Activated CD4-positive, alpha-beta T cell treated with anti-CD3 and anti-CD28 coated beads for 1 hour (primary cell): Measurements from ENCODE around the gene MAP3K4.

Source experiments
- DNase-seq: peaks from one replicate; pipeline ENCODE4 v3.0.0-alpha.2; 2020

Gene MAP3K4

DNA sequence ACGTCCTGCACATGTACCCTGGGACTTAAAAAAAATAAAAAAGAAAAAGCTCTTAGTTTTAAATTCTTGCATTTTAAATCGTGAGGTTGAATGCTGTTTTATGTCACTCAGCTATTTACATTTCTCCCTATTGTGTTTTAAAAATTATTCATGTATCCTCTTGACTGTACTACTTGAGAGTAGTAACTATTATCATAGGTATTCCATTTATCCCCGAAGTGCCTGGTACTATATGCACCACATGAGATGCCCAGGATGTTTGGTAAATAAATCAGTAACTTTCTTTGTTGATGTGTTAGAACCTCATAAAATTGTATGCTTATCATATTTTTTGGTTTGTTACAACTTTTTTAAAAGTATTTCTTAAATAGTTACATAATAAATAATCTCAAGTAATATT, 18.4 kb downstream of the MAP3K4 start:
- no peak for DNase-seq

DNA sequence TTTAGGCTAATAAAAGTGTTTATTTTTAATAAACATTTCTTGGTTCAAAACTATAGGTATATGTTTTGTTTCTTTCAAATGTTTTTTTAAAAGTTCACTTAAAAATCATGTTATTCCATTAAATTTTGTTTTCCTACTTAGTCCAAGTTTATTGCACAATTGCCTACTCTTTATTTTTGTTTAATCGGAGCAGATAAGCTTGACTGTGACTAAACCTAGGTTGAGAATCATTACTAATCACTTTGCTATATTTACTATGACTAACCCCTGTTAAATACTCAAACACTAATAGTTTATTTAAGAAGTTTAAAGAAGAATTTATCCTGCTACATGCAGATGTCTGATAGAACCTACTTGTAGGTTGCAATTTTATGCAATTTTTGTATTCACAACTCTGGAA, 18.8 kb downstream of the MAP3K4 start:
- no peak for DNase-seq

DNA sequence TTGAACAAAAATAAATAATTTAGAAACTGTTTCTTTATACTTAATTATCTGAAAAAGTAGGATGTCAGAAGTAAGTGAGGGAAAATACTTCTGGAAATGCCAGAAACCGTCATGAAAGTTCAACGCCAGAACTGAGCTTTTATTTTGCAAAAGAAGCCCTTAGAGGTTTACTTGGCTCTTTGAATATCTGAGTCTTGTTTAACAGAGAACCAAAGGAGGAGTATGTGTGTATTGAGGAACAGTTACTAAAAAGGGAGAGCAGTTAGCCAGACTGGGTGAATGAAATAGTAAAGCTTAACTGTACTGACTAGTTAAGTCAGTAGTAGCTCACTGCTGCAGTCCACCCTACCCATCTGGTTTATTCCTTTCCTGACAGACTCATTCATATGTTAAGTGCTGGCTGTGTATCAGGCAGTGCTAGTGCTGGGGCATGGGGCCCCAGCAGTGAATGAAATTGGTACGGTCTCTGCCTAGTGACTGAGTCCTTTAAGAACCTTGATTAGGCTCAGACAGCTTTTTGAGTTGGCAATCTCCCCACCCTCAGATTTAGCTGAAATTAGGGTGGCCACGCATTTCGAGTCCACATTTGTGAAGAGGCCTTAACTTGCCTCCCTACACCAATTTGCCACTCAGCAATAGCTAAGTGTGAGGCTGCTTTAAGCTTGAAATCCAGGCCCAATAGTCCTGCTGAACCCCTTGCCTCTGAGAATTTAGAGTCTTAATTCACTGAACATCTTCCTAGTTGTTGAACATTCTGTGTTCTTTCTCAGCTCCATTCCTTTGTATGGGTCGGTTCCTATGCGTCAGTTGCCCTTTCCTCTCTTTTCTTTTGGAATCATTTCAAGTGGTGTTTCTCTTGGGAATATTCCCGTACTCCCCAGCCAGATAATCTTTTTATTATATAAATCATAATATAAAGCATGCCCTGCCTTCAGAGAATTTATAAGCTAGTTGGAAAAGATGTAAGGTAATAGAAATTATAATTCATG, 20.2 kb downstream of the MAP3K4 start:
- DNase-seq: no peak

DNA sequence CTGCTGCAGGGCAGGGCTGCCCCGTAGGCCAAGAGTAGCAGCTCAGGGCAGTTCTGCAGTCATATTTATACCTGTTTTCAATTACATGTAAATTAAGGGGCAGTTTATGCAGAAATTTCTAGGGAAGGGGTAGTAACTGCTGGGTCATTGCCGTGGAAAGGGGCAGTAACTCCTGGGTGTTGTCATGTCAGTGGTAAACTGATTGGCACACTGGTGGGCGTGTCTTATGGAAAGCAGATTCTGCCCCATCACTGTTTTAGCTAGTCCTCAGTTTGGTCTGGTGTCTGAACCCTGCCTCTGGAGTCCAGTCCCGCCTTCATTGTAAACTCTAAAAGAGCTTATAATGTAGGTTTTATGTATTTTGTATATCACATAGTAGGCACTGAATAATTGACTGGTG, 22.1 kb downstream of the MAP3K4 start:
- no peak for DNase-seq

DNA sequence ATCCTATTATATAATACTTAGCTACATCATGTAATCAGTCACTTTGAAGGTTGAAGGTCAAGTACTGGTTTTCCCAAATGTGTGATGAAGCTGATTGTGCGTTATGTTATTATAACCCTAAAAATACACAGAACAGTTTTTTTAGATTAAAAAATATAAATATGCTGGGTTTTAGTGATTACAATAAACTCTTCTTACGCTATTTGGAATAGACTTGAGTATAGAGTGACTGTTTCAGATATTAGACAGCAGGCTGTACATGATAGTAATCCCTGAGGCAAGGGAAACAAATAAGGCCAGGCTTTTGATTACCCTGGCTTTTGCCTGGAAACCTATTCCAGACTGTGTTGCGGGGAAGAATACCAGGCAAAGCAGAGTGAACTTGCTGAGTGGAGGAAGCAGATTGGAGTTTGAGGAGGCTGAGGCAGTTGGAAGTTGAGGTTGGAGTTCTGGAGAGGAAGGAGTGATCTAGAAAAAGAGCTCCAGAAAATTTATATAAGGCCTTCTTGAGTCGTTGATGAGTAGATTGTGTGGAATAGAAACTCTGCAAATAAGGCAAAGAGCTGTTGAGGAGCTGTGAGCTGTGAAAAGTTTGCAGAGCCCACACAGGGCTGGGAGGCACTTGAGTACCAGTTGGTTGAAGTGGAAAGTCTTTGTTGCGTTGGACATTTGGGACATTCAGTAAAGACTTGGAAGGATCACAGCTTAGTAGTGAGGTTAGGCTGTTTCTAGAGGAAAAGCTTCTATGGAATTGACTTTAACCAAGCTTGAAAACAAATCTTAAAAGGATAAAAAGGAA, 26.4 kb downstream of the MAP3K4 start:
- DNase-seq: no peak

DNA sequence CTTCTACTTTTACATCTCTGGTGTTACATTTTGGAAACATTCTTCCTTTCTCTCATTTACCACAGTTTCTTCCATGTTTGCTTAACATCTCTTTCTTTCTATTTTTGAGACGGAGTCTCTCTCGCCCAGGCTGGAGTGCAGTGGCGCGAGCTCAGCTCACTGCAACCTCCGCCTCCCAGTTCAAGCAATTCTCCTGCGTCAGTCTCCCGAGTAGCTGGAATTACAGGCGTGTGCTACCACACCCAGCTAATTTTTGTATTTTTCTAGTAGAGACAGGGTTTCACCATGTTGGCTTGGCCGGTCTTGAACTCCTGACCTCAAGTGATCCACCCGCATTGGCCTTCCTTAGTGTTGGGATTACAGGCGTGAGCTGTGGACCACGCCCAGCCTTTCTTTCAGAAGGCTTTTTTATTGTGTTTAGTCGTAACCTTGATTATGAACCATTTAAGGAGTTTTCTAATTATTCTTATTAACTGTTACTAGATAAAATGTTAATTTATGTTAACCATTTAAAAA, 27.8 kb downstream of the MAP3K4 start:
- DNase-seq: no peak

DNA sequence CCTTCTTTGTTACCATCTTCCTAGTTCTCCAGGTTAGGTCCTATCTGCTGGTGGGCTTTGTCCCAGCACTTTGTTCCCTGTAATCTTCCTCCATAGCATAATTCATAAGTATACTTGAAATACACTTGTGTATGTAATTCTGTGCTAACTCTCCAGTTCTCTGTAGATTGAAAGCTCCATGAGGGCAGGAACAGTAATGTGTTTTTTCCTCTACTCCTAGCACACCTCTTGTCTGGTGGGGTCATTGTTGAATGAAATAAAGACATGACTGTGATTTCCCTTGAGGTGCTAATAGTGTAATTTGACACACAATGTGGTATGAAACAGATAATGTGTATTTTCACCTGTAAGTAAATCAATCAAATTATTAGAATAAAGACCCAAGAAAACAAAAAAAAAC, 30.0 kb downstream of the MAP3K4 start:
- no peak for DNase-seq

DNA sequence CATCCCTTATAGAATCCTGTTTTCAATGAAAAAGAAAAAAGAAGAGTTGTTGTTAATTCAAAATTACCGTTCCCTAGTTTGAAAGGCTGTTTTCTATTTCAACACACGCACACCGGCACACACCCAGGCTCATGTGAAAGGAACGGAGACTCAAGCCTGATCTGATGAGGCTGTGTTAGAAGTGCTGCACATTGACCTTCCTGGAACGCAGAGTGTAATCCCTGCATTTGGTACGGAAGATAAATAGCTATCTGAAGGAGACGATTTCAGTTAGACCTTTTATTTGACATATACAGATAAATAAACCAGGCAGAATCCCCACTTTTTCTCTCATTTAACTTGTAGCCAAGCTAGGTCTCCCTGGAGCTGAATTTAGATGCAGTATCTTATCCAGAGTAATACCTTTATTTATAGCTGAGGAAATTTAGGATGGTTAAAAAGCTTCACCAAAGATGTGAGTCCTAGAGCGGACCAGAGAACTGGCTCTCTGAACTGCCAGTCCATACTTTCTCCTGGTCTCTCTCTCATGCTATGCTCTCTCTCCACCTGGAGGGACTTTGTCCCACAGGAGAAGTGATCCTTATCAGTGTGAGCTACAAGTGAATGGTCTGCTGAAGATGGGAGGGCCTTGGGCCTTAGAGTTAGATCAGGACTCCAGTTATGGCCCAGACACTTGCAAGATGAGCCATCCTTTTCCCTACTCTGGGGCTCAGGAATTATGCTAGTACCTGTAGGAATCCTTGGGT, 30.6 kb downstream of the MAP3K4 start:
- DNase-seq: no peak

DNA sequence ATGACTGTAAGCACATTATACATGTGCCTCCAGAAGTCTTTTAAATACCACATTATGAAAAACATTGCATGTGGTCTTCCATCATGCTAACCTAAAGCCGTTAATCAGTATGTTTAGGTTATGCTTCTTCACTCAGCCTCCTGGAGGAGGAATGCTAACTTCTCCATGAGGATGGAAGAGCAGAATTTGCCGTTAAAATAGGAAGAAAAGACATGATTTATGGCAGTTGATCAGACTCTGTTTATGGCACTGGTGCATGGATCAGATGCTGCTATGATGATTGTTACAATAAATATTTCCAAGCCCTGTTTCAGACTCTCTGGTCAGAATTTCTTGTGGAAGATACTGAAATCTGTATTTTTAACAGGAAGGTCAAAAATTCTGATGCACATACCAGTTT, 31.7 kb downstream of the MAP3K4 start:
- DNase-seq: no peak

DNA sequence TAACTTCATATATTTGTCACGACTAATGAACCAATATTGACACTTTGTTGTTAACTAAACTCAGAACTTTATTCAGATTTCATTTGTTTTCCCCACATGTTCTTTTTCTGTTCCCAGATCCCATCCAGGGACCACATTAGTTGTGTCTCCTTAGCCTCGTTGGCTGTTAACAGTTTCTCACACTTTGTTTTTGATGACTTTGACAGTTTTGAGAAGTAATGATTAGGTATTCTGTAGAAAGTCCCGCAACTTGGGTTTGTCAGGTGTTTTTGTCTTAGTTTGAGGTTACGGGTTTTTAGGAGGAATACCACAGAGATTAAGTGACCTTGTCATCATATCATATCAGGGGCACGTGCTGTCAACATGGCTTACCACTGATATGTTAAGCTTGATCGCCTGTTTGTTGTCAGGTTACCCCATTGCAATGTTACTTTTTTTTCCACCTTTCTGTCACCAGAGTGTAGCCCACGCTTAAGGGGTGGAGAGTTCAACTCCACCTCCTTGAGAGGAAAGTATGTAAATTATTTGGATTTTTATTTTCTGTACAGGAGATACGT, 32.9 kb downstream of the MAP3K4 start:
- no peak for DNase-seq

DNA sequence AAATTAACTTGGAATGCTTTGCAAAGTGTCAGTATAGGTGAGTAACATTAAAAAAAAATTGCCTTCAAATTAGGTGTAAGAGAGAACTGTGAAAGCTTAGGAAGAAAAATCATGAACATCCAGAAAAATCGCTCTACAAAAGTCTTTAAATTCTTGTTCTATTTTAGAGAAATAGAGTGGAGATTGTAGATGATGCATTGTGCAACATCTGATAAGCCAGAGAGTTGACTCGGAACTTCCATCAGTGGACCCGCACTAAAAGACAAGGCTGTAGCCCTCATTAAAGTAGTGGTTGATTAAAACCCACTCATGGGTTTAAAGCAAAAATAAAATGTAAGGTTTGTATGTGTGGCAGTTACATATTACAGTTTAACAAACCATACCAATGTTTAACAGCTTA, 35.8 kb downstream of the MAP3K4 start:
- no peak for DNase-seq

DNA sequence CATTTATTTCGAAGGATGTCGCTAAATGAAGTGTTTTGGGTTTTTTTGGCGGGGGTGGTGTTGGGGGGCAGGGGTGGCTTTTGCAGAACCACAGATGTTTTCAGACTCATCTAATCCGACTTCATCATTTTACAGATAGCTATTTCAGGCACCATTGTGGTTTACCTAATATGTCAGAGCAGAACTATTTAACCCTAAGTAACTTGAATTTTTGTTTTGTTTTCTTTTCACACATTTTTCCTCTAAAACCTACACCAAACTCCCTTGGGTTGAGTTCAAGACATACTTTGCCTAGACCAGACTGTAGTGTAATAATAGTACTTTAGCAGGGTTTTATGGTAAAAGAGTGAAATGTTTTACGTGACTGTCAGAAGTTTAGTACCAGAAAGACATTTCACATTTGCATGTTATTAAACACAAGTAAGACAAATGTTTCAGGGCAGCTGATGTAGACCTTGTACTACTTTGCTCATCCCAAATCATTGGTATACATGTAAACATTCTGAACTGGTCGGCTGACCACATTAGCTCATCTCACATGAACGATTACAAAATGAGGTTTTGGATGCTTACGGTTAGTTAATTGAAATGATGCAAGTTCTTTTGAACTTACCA, 37.7 kb downstream of the MAP3K4 start:
- DNase-seq: no peak

DNA sequence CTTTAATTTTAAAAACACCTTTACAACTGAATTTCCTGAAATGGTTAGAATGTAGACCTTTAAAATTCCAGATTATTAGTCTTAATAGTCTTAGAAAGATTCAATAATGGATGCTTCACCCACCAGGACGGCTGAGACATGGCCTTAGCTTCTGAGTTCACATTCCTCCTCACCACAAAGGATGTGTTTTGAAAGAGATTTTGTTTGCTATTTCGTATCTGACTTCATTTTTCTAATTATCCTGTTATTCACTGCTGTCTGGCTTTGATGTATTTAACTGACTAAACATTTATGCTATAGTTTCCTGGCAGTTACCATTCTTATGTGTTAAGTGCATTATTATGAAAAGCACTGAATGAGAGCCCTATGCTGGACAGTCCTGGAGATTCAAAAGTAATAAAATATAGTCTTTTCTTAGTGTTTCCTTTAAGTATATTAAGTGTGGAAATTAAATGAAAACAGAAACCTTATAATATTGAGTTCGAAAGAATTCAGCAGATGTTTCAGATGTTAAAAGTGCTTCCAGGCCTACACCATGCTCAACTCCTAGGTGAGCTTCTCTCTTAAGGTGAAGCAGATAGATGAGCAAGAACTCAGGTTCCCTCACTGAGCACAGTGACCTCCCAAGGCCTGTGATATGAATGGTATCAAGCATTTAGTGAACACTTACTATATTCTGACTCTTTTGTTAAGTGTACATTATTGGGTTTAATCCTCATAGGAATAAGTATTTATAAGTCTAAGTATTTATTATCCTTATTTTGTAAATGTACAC, 40.3 kb downstream of the MAP3K4 start:
- no peak for DNase-seq

DNA sequence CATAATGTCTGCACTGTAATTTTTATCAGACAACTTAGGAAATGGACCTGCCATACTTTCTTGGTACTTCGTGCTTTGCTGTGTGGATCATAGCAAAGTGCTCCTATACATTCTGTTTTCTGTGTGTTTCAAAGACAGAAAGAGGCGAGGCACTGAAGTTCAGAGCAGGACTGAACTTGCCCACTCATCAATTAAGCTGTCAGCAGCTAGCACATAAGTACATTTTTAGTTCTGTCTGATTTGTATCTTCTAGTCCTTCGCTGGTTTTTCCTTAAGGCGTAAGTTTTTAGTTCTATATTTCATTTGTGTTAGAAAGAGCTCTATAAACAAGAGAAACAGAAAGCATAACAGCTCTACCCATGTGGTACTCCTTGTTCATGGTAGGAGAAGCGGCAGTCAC, 42.1 kb downstream of the MAP3K4 start:
- DNase-seq: no peak

DNA sequence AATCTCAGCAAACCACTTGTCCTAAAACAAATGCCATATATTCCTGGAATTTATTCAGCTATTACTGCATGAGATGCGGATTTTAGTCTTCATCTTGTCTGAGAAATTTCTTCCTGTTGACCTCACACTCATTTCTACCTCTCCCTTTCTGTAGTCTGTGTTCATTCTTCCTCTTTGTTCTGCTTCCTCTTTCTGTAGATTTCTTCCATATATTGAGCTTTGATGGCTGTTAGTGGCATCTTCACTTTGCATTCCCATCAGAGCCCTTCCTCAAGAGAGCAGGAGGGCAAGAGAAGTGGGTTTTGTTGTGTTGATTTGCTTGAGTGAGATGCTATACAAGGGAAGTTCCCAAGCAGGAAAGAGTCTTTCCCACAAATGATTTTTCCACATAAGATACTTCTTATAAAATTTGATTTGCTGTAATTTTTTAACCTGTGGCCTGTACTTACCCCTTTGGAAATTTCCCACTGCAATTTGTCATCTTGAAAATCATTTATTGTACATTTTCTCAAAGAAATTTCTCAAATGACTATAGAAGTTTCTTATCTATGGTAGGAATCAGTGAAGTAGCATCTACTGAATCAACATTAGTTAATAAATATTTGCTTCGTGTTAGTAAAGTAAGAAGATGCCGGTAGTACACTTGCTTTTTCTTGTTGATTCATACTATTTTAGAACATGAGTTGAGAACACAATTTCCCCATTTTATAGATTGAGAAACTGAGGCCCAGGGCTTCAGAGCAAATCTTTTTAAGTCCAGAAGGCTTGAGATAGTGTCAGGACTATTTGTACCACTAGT, 43.8 kb downstream of the MAP3K4 start:
- no peak for DNase-seq

DNA sequence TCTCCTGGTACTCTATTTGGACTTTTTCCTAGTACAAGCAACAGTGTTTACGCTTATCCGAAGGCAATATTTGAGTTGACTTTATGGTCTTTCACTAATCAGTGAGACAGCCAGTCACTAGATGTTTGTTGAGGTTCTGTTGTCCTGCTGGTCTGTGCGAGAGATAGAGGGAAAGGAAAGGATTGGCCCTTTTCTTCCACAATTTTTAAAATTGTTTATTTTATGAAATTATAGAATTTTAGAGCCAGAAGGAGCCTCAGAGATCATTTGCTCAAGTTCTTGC, 44.4 kb downstream of the MAP3K4 start:
- DNase-seq: no peak

DNA sequence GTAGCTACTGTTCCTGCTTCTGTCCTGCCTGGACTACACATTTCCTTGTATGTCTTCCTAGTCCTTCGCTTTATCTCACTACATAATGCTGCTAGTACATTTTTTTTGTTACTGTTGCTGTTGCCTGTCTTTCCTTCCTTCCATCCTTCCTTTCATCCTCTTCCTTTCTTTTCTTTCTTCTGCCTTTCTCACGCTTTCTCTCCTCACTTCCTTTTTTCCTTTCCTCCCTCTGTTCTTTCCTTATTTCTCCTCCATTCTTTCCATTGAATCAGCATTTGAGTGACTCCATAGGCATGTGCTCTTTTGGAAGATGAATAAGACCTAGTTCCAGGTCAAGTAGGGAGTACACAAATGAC, 46.3 kb downstream of the MAP3K4 start:
- no peak for DNase-seq

DNA sequence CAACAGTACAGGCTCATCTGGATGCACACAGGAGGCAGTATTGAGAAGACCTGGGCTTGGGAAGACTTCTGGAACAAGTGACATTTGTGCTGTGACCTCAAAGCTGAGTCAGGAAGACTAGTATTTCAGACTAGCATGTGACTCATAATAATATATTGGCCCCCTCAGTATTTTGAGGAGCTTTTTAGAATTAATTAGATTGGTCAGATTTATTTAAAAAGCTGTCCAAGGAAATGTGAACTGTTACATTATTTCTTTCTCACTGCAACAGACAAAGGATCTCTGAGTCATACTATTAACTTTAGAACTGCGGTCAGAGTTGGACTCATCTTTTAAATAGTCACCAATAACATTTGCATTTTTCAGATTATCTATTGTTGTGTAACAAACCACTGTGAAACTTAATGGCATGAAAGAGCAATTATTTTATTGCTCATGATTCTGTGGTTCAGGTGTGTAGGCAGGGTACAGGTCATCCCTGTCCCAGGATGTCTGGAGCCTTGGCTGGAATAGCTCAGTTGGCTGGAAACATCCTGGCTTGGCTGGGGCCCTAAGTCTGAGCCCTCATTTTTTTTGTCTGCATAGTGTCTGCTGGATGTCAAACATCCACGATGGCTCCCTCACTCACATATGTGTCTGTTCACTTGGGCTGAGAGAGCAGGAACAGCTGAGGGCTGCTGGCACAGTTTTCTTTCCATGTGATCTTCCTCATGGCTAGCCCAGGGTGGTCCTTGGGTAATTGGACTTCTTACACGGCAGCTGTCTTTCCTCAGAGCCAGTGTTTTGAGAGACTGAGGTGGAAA, 46.9 kb downstream of the MAP3K4 start:
- no peak for DNase-seq

DNA sequence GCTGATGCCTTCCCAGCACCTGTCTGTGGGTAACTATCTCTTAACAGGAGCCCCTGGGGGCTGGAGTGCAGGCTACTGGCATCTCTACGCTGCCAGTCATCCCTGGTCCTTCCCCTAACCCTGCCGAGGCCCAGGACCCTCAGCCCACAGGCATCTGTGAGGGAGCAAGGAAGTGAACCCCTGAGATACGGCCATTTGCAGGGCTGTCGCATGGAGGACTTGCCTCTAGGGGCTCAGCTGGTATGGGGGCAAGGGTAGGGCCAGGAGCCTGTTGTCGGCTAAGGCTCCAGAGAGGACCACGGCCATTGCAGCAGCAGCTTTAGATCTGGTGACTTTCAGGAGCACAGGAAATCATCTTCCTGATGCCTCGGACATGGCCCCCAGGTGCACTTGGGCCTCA, 49.7 kb downstream of the MAP3K4 start:
- DNase-seq: no peak

DNA sequence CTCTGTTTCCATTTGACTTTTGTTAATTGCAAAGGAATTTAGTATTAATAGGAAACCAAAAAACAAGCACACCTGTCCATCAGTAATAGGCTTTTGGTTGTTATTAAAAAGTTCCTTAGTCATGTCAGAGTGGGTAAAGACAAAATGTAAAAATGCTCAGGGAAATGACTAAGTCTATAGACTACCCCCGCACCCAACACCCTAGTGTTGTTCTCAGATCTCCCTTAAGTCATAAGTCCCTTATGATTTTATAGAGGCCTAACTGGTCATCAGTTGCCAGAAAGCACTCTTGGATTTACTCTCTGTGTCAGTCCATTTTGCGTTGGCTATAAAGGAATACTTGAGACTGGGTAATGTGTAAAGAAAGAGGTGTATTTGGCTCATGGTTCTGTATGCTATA, 52.8 kb downstream of the MAP3K4 start:
- no peak for DNase-seq
